Breast epithelium (tissue), 3 donors: Measurements from ENCODE around the gene CIROP.

Experiments used
- CTCF ChIP-seq, 3 donors: fragments of 450-650 bp; IDR thresholded peaks; one replicate each; pipeline ENCODE4 v1.5.1; 2016 to 2017; ENCODE audit warnings: antibody characterized with exemption in 3 of 3, mild to moderate bottlenecking in 3 of 3, moderate library complexity in 3 of 3
- POLR2A ChIP-seq: fragments of 450-650 bp; IDR thresholded peaks from one replicate; pipeline ENCODE4 v1.6.1; 2016; ENCODE audit warnings: antibody characterized with exemption, mild to moderate bottlenecking, moderate library complexity
- POLR2AphosphoS5 ChIP-seq, 3 donors: sonication (generic); formaldehyde crosslinking; IDR thresholded peaks; one replicate each; pipeline ENCODE4 v1.6.1; 2017; ENCODE audit warnings: antibody characterized with exemption in 3 of 3

GRCh38 chr14:23115039-23115731 lies 10.4 kb upstream of the CIROP start:
- TF ChIP-seq CTCF (IDR thresholded peaks at IDR 0.05) (no peak), POLR2A (no peak), POLR2AphosphoS5 (IDR thresholded peaks at IDR 0.05) (no peak)
